Memory B cell (primary cell): ENCODE data around the gene ABCA1.
"Not testable (repeated sequence)": the region's sequence is repeated elsewhere in the genome, so short reads cannot be mapped to it uniquely, and the experiment has no call there.

Experiments used
- ATAC-seq: fragments of 150-1000 bp; cut with Tn5 transposase; 2 replicates; pipeline ENCODE4 v1.10.0; 2021; ENCODE audit warnings: low read depth, mild to moderate bottlenecking, moderate library complexity
- DNase-seq, 2 donors: peaks; one replicate each; pipeline ENCODE4 v3.0.0; 2022; ENCODE audit warnings: low spot score in 2 of 2
- H3K27ac Mint-ChIP-seq: one replicate; pipeline ENCODE4 v1.8.0; 2022; ENCODE audit warnings: mild to moderate bottlenecking, moderate library complexity, mixed read lengths
- H3K27me3 Mint-ChIP-seq: one replicate; pipeline ENCODE4 v1.8.0; 2022; ENCODE audit warnings: mixed read lengths
- H3K36me3 Mint-ChIP-seq: one replicate; pipeline ENCODE4 v1.8.0; 2022; ENCODE audit warnings: mild to moderate bottlenecking, mixed read lengths
- H3K4me1 Mint-ChIP-seq: one replicate; pipeline ENCODE4 v1.8.0; 2022; ENCODE audit warnings: mixed read lengths
- H3K4me3 Mint-ChIP-seq: one replicate; pipeline ENCODE4 v1.8.0; 2022; ENCODE audit warnings: mild to moderate bottlenecking, moderate library complexity, mixed read lengths
- H3K9me3 Mint-ChIP-seq: one replicate; pipeline ENCODE4 v1.8.0; 2022; ENCODE audit warnings: mixed read lengths

Gene ABCA1

GRCh38 chr9:104863180-104863883 is 64.6 kb downstream of the ABCA1 start:
- H3K27ac Mint-ChIP-seq = no peak overlapping the region
- peaks cover 11% of the 10 kb centered on the region for H3K36me3 Mint-ChIP-seq
- DNase-seq (peak; percentile 19 to 56), ATAC-seq (peak; percentile 81)
- no peak overlapping the region for H3K4me3 Mint-ChIP-seq
- no peaks in the 10 kb centered on the region for H3K27me3 Mint-ChIP-seq
- no peaks in the 10 kb centered on the region for H3K9me3 Mint-ChIP-seq
- peaks cover 19% of the 10 kb centered on the region for H3K4me1 Mint-ChIP-seq

- H3K27me3 Mint-ChIP-seq = no peaks in the 10 kb centered on the region
- H3K36me3 Mint-ChIP-seq = peaks cover 11% of the 10 kb centered on the region
- no peak overlapping the region for H3K27ac Mint-ChIP-seq
- DNase-seq (no peak), ATAC-seq (no peak)
- H3K4me1 Mint-ChIP-seq = peaks cover 10% of the 10 kb centered on the region
- no peaks in the 10 kb centered on the region for H3K9me3 Mint-ChIP-seq
- H3K4me3 Mint-ChIP-seq = no peak overlapping the region
These were observed 66.6 kb downstream of the ABCA1 start for GRCh38 chr9:104861397-104861796.

- Mint-ChIP-seq H3K27me3 (no peaks in the 10 kb centered on the region), H3K27ac (peak overlapping the region; percentile 8), H3K36me3 (peaks cover 14% of the 10 kb centered on the region), H3K4me1 (peaks cover 6% of the 10 kb centered on the region), H3K4me3 (no peak overlapping the region), H3K9me3 (no peaks in the 10 kb centered on the region)
- ATAC-seq (peak; percentile 85), DNase-seq (peak in 1 of 2 donors; percentile 18)
These were observed 67.7 kb downstream of the ABCA1 start for GRCh38 chr9:104860263-104860662.

GRCh38 chr9:104858846-104859245 is 69.1 kb downstream of the ABCA1 start:
- H3K36me3 Mint-ChIP-seq = peaks cover 18% of the 10 kb centered on the region
- ATAC-seq (no peak), DNase-seq (no peak)
- no peak overlapping the region for H3K4me3 Mint-ChIP-seq
- no peak overlapping the region for H3K27ac Mint-ChIP-seq
- no peaks in the 10 kb centered on the region for H3K9me3 Mint-ChIP-seq
- no peaks in the 10 kb centered on the region for H3K27me3 Mint-ChIP-seq
- H3K4me1 Mint-ChIP-seq = peaks cover 6% of the 10 kb centered on the region

- DNase-seq (no peak), ATAC-seq (no peak)
- Mint-ChIP-seq H3K9me3 (no peaks in the 10 kb centered on the region), H3K36me3 (peaks cover 23% of the 10 kb centered on the region), H3K27ac (no peak overlapping the region), H3K4me1 (peaks cover 5% of the 10 kb centered on the region), H3K4me3 (no peak overlapping the region), H3K27me3 (no peaks in the 10 kb centered on the region)
These were observed 69.7 kb downstream of the ABCA1 start for GRCh38 chr9:104858271-104858670.

DNA sequence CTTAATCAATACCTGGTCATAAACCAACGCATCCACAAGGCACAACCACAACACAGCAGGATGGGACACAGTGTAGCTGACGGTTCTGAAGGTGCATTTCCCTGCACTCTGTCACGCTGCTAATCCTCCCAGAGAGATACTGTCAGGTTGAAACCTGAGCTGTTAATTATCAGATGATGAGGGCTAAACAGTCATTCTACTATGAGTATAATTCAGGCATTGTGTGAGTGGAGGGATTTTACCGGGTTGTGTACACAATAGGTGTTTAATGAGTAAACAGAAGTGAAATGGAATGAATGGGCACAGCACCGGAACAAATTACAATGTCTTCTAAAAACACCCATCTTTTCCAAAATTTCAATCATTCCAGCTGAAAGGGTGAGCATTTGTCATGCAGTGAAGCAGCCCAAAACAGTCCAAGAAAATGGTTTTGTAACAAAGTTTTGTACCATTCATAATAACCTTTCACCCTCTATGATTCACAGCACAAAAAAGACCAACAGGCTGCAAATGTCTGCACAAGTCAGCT is 71.5 kb downstream of the ABCA1 start:
- H3K36me3 Mint-ChIP-seq = peaks cover 28% of the 10 kb centered on the region
- H3K27ac Mint-ChIP-seq = no peak overlapping the region
- DNase-seq = no peak
- H3K4me3 Mint-ChIP-seq = no peak overlapping the region
- H3K27me3 Mint-ChIP-seq = no peaks in the 10 kb centered on the region
- H3K4me1 Mint-ChIP-seq = peaks cover 2% of the 10 kb centered on the region
- H3K9me3 Mint-ChIP-seq = no peaks in the 10 kb centered on the region
- ATAC-seq = no peak

- peaks cover 2% of the 10 kb centered on the region for H3K4me1 Mint-ChIP-seq
- H3K9me3 Mint-ChIP-seq = no peaks in the 10 kb centered on the region
- no peak overlapping the region for H3K4me3 Mint-ChIP-seq
- peaks cover 30% of the 10 kb centered on the region for H3K36me3 Mint-ChIP-seq
- no peak for DNase-seq
- no peaks in the 10 kb centered on the region for H3K27me3 Mint-ChIP-seq
- no peak overlapping the region for H3K27ac Mint-ChIP-seq
- ATAC-seq = no peak
These were observed 72.1 kb downstream of the ABCA1 start for GRCh38 chr9:104855807-104856206.

DNA sequence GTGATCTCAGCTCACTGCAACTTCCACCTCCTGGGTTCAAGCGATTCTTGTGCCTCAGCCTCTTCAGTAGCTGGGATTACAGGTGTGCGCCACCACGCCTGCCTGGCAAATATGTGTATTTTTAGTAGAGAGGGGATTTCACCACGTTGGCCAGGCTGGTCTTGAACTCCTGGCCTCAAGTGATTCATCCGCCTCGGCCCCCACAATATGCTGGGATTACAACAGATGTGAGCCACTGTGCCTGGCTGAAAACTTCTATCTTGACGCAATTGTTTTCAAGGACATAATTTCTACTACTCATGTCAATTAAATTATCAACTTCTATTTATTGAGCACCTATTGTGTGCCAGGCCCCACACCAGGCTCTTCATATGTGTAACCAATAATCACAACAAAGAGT is 72.7 kb downstream of the ABCA1 start:
- not testable (repeated sequence) for H3K9me3 Mint-ChIP-seq, H3K4me1 Mint-ChIP-seq, DNase-seq, H3K27ac Mint-ChIP-seq, H3K27me3 Mint-ChIP-seq, H3K4me3 Mint-ChIP-seq, ATAC-seq
- peaks cover 30% of the 10 kb centered on the region for H3K36me3 Mint-ChIP-seq

DNA sequence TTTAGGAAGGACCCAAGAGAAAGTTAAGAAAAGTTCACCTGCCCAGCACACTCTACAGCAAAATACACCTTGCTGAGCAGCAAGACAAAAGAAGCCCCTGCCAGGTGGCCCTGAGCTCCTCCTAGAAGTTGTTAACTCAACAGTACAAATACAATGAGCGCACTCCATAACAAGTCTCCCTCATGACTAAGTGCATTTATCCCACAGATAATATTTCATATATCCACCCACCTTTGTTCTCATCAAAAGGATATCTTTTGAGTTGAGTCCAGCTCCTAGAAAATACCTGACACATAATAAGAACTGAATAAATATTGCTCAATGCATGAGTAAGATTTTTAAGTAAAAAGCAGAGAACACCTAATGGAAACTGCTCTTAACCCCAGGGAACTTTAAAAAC is 73.3 kb downstream of the ABCA1 start:
- Mint-ChIP-seq H3K4me3 (no peak overlapping the region), H3K27me3 (no peaks in the 10 kb centered on the region), H3K27ac (no peak overlapping the region), H3K36me3 (peaks cover 32% of the 10 kb centered on the region), H3K9me3 (no peaks in the 10 kb centered on the region), H3K4me1 (no peaks in the 10 kb centered on the region)
- ATAC-seq (no peak), DNase-seq (no peak)

- peaks cover 32% of the 10 kb centered on the region for H3K36me3 Mint-ChIP-seq
- H3K9me3 Mint-ChIP-seq = no peaks in the 10 kb centered on the region
- H3K27ac Mint-ChIP-seq = no peak overlapping the region
- H3K4me3 Mint-ChIP-seq = no peak overlapping the region
- ATAC-seq (no peak), DNase-seq (no peak)
- no peaks in the 10 kb centered on the region for H3K4me1 Mint-ChIP-seq
- H3K27me3 Mint-ChIP-seq = no peaks in the 10 kb centered on the region
These were observed 74.3 kb downstream of the ABCA1 start for GRCh38 chr9:104853683-104854082.

GRCh38 chr9:104853159-104853558 is 74.8 kb downstream of the ABCA1 start:
- no peak overlapping the region for H3K27ac Mint-ChIP-seq
- no peaks in the 10 kb centered on the region for H3K4me1 Mint-ChIP-seq
- peaks cover 29% of the 10 kb centered on the region for H3K36me3 Mint-ChIP-seq
- no peak for ATAC-seq
- no peaks in the 10 kb centered on the region for H3K9me3 Mint-ChIP-seq
- DNase-seq = no peak
- H3K27me3 Mint-ChIP-seq = no peaks in the 10 kb centered on the region
- H3K4me3 Mint-ChIP-seq = no peak overlapping the region

GRCh38 chr9:104851546-104851920 is 76.4 kb downstream of the ABCA1 start:
- DNase-seq (no peak), ATAC-seq (no peak)
- H3K27ac Mint-ChIP-seq = peak overlapping the region; percentile 0
- no peaks in the 10 kb centered on the region for H3K27me3 Mint-ChIP-seq
- H3K36me3 Mint-ChIP-seq = peaks cover 27% of the 10 kb centered on the region
- no peaks in the 10 kb centered on the region for H3K4me1 Mint-ChIP-seq
- H3K4me3 Mint-ChIP-seq = no peak overlapping the region
- no peaks in the 10 kb centered on the region for H3K9me3 Mint-ChIP-seq

- no peaks in the 10 kb centered on the region for H3K9me3 Mint-ChIP-seq
- peaks cover 22% of the 10 kb centered on the region for H3K36me3 Mint-ChIP-seq
- no peak for DNase-seq
- H3K4me3 Mint-ChIP-seq = no peak overlapping the region
- no peaks in the 10 kb centered on the region for H3K27me3 Mint-ChIP-seq
- no peaks in the 10 kb centered on the region for H3K4me1 Mint-ChIP-seq
- peak overlapping the region; percentile 0 for H3K27ac Mint-ChIP-seq
- ATAC-seq = no peak
These were observed 77.0 kb downstream of the ABCA1 start for GRCh38 chr9:104850786-104851545.

DNA sequence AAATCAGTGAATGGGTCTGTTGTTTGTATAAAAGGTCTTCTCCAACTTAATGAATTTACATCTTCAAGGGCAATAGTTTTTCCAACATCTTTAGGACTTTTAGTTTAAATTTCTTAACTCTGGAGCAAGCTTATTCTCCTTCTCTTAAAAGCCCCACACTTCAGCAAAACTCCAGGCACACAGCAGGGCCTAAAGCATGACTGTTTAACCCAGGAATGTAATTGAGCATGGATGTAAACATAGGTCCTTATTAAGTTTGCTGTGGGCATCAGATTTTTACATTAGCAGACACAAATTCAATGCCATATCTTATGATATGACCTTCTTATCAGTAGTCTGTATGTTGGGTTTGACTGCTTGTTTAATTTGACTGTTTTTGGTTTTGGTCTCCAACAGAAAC is 78.9 kb downstream of the ABCA1 start:
- H3K27ac Mint-ChIP-seq = no peak overlapping the region
- H3K27me3 Mint-ChIP-seq = no peaks in the 10 kb centered on the region
- DNase-seq = no peak
- peaks cover 20% of the 10 kb centered on the region for H3K36me3 Mint-ChIP-seq
- H3K9me3 Mint-ChIP-seq = no peaks in the 10 kb centered on the region
- H3K4me3 Mint-ChIP-seq = no peak overlapping the region
- no peak for ATAC-seq
- H3K4me1 Mint-ChIP-seq = no peaks in the 10 kb centered on the region
